ENCODE measurements around the gene INPP5J. TPM values are rescaled to one million over a fixed set of nuclear protein-coding genes. Genes with fewer than 3 reads are reported as not detected.

Gene INPP5J
- total and polyA plus RNA-seq, 10 of the 15 experiments (the other 5 are each of a cell fraction or from before 2014, with no cell fraction given), result 0.18 to 2.8 (median 1.5) TPM; not detected in 1

DNA sequence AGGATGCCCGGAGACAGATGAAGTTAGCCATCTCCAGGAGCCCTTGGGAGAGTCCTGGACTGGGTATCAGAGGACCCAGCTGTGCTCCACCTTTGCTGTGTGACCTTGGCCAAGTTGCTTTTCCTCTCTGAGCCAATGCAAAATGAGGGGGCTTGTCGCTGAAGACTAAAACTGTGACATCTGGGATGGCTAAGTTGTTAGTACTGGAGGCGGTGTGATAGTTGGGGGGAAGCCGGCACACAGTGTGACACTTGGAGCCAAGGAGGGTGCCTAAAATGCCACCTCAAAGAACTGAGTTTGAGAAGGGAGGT, 481 bp downstream of the INPP5J start (continued):
- TF ChIP-seq, protein P1, sequence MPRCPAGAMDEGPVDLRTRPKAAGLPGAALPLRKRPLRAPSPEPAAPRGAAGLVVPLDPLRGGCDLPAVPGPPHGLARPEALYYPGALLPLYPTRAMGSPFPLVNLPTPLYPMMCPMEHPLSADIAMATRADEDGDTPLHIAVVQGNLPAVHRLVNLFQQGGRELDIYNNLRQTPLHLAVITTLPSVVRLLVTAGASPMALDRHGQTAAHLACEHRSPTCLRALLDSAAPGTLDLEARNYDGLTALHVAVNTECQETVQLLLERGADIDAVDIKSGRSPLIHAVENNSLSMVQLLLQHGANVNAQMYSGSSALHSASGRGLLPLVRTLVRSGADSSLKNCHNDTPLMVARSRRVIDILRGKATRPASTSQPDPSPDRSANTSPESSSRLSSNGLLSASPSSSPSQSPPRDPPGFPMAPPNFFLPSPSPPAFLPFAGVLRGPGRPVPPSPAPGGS (IDR thresholded peaks at IDR 0.05; ENCODE audit: borderline replicate concordance, insufficient read depth, low read depth, low read length, poor library complexity, severe bottlenecking), result no peak
- TF ChIP-seq, protein P2, sequence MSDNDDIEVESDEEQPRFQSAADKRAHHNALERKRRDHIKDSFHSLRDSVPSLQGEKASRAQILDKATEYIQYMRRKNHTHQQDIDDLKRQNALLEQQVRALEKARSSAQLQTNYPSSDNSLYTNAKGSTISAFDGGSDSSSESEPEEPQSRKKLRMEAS (IDR thresholded peaks at IDR 0.05; ENCODE audit: low read depth, low read length), result no peak
- TF ChIP-seq HDGF (IDR thresholded peaks at IDR 0.05) (no peak), SUPT20H (IDR thresholded peaks at IDR 0.05; ENCODE audit: borderline replicate concordance, control insufficient read depth, low read depth, low read length) (no peak), ETV6 (conservative IDR thresholded peaks at IDR 0.05 in 1 of 2, IDR thresholded peaks at IDR 0.05 in 1 of 2; ENCODE audit: borderline replicate concordance in 1 of 2, low read depth in 1 of 2) (no peak)
- TF ChIP-seq, protein P3, sequence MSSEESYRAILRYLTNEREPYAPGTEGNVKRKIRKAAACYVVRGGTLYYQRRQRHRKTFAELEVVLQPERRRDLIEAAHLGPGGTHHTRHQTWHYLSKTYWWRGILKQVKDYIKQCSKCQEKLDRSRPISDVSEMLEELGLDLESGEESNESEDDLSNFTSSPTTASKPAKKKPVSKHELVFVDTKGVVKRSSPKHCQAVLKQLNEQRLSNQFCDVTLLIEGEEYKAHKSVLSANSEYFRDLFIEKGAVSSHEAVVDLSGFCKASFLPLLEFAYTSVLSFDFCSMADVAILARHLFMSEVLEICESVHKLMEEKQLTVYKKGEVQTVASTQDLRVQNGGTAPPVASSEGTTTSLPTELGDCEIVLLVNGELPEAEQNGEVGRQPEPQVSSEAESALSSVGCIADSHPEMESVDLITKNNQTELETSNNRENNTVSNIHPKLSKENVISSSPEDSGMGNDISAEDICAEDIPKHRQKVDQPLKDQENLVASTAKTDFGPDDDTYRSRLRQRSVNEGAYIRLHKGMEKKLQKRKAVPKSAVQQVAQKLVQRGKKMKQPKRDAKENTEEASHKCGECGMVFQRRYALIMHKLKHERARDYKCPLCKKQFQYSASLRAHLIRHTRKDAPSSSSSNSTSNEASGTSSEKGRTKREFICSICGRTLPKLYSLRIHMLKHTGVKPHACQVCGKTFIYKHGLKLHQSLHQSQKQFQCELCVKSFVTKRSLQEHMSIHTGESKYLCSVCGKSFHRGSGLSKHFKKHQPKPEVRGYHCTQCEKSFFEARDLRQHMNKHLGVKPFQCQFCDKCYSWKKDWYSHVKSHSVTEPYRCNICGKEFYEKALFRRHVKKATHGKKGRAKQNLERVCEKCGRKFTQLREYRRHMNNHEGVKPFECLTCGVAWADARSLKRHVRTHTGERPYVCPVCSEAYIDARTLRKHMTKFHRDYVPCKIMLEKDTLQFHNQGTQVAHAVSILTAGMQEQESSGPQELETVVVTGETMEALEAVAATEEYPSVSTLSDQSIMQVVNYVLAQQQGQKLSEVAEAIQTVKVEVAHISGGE (CRISPR knock-in tag; IDR thresholded peaks at IDR 0.05), result no peak

DNA sequence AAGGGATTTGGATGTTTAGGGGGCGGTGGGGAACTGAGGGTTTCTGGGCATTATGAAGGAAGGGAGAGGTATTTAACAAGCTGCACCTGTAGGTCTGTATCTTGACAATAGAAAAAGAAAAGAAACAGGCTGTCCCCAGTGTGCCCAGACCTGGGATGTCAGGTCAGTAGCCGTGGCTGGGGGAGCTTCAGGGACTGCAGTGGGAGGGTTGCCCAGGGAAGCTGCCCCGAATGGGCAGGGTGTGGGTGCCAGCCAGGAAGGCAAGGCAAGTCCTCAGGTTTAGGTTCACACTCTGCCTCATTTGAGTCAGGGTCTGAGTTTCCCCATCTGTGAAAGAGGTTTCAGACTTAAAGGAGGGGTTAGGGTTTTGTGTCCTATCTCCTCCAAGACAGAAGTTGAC, 1.5 kb downstream of the INPP5J start:
- no peaks in the 10 kb centered on the region for H4K20me1 ChIP-seq (ENCODE audit: control insufficient read depth, insufficient read depth)
- in situ Hi-C loops (cut with MboI), result no loop called here
- SMC1A ChIA-PET (ENCODE audit: uncharacterized antibody, unreplicated experiment), result no interaction called here
- no peaks in the 10 kb centered on the region for H3K4me1 ChIP-seq (ENCODE audit: control insufficient read depth, insufficient read depth, low read length)
- RAD21 ChIA-PET (ENCODE audit: unreplicated experiment), result interaction anchor here (0.6 kb wide), 1 partner anchor 268 kb away, joined by 3 read pairs; no protein-coding TSS in a partner anchor
- no peaks in the 10 kb centered on the region for H3K9me3 ChIP-seq (replicated peaks; ENCODE audit: control insufficient read depth, insufficient read depth, low read length)
- H3K36me3 ChIP-seq (ENCODE audit: control insufficient read depth in 2 of 2, insufficient read depth in 2 of 2, low read length in 1 of 2), result no peaks in the 10 kb centered on the region
- intact Hi-C loops (cut with micrococcal nuclease; ENCODE audit: unreplicated experiment), result no loop called here
- TF ChIP-seq SIN3A (IDR thresholded peaks at IDR 0.05; ENCODE audit: low read depth, low read length), result no peak
- TF ChIP-seq EZH2 (IDR thresholded peaks at IDR 0.05; ENCODE audit: borderline replicate concordance, control insufficient read depth, low read depth, low read length), result no peak
- BruUV-seq (replicated peaks), result no TSS peak
- DNase-seq (ENCODE audit: low read depth, low spot score) (no peak), FAIRE-seq (no peak), ATAC-seq (no peak)
- no peak overlapping the region for H3K9ac ChIP-seq (ENCODE audit: control insufficient read depth, insufficient read depth, low read length)
- WGBS (ENCODE audit: insufficient coverage, insufficient replicate concordance, low lambda C conversion rate, missing lambda C conversion rate), result 16% methylated on average over 3 of the region's 3 CpGs
- no peaks in the 10 kb centered on the region for H3K79me2 ChIP-seq (ENCODE audit: control insufficient read depth, insufficient read depth, low read length)
- CTCF ChIA-PET, result interaction anchor here (1.2 to 1.4 kb wide), 2 partner anchors 9 to 35 kb away, joined by 3 to 5 read pairs; partner anchors contain the start of gene RNF185
- H3K27me3 ChIP-seq (replicated peaks in 1 of 2; ENCODE audit: control insufficient read depth in 2 of 2, insufficient read depth in 2 of 2, low read length in 1 of 2), result no peaks in the 10 kb centered on the region
- H2AFZ ChIP-seq (ENCODE audit: control insufficient read depth, low read depth, low read length), result no peak overlapping the region
- no peak overlapping the region for H3K4me3 ChIP-seq
- no peak overlapping the region for H3K27ac ChIP-seq (ENCODE audit: control insufficient read depth, insufficient read depth)
- POLR2A ChIA-PET, result no interaction called here
- H3K4me2 ChIP-seq (ENCODE audit: control insufficient read depth, insufficient read depth), result no peak overlapping the region

All from GM12878 (cell line).